ENCODE data around the gene SNRPD3.
"Not testable (repeated sequence)": the region's sequence is repeated elsewhere in the genome, so short reads cannot be mapped to it uniquely, and the experiment has no call there.

Gene SNRPD3

GRCh38 chr22:24593559-24593835, 37.7 kb downstream of the SNRPD3 start:
- DNase-seq: not testable (repeated sequence)

- no peak for DNase-seq
Measured at GRCh38 chr22:24593836-24594568, 38.2 kb downstream of the SNRPD3 start.

- DNase-seq: no peak
Measured at GRCh38 chr22:24594569-24595120, 38.8 kb downstream of the SNRPD3 start.

GRCh38 chr22:24595228-24595627, 39.4 kb downstream of the SNRPD3 start:
- DNase-seq: no peak

- DNase-seq: no peak
Measured at GRCh38 chr22:24595863-24596262, 40.1 kb downstream of the SNRPD3 start.

GRCh38 chr22:24597076-24597475, 41.3 kb downstream of the SNRPD3 start:
- DNase-seq: not testable (repeated sequence)

GRCh38 chr22:24599514-24599913, 43.7 kb downstream of the SNRPD3 start:
- no peak for DNase-seq

GRCh38 chr22:24599958-24600715, 44.3 kb downstream of the SNRPD3 start:
- not testable (repeated sequence) for DNase-seq

- DNase-seq: peak; percentile 31
Measured at GRCh38 chr22:24601217-24602104, 45.7 kb downstream of the SNRPD3 start.

- DNase-seq: not testable (repeated sequence)
Measured at GRCh38 chr22:24602105-24602749, 46.4 kb downstream of the SNRPD3 start.

GRCh38 chr22:24602847-24603769, 47.3 kb downstream of the SNRPD3 start, which contains the start of gene GGT1:
Gene GGT1 (plus strand): TSS chr22:24603193. CDS start chr22:24611082, 7,889 bp downstream.
- peak; percentile 25 for DNase-seq

GRCh38 chr22:24603770-24604629, 48.2 kb downstream of the SNRPD3 start:
- not testable (repeated sequence) for DNase-seq

- not testable (repeated sequence) for DNase-seq
Measured at GRCh38 chr22:24606340-24606739, 50.5 kb downstream of the SNRPD3 start.

- DNase-seq: not testable (repeated sequence)
Measured at GRCh38 chr22:24607429-24607983, 51.7 kb downstream of the SNRPD3 start.

- not testable (repeated sequence) for DNase-seq
Measured at GRCh38 chr22:24608327-24608726, 52.5 kb downstream of the SNRPD3 start.

- not testable (repeated sequence) for DNase-seq
Measured at GRCh38 chr22:24609888-24610287, 54.1 kb downstream of the SNRPD3 start.

GRCh38 chr22:24614794-24615193, 59.0 kb downstream of the SNRPD3 start:
- DNase-seq: not testable (repeated sequence)

GRCh38 chr22:24621244-24621643, 65.4 kb downstream of the SNRPD3 start:
- not testable (repeated sequence) for DNase-seq

- not testable (repeated sequence) for DNase-seq
Measured at GRCh38 chr22:24622596-24622995, 66.8 kb downstream of the SNRPD3 start.
